HG02678 (cell line): Measurements from ENCODE around the gene GCAT.

ENCODE experiments used
- ATAC-seq: cut with Tn5 transposase; IDR thresholded peaks from one replicate; pipeline ENCODE4 v1.9.1; 2021; ENCODE audit warnings: mild to moderate bottlenecking, moderate library complexity; ENCODE audit not compliant: unreplicated experiment

The GCAT gene

DNA sequence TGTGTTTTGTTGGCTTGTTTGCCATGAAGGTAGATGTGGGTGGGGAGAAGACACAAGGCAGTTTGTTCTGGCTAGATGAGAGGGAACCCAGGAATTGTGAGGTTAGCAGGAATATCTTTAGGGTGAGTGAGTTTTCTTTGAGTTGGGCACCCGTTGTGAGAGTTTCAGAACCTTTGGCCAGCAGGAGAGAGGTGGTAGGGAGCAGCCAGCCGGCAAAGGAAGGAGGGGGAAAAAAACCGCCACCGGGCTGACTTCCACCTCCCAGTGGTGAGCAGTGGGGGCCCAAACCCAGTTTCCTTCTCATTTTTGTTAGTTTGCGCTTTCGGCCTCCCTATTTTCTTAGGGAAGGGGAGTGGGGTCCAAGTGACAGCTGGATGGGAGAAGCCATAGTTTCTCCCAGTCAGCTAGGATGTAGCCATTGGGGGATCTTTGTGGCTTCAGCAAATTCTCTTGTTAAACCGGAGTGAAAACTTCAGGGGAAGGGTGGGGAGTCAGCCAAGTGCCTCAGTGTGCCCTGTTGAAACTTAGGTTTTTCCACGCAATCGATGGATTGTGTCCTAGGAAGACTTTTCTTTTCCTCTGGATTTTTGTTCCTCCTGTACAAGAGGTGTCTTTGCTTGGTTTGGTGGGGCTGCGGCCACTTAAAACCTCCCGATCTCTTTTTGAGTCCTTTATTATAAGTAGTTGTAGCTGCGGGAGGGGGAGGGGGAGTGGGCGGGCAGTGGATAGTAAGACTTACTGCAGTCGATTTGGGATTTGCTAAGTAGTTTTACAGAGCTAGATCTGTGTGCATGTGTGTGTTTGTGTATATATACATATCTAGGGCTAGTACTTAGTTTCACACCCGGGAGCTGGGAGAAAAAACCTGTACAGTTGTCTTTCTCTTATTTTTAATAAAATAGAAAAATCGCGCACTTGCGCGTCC is 1.1 kb upstream of the GCAT start:
- no peak for ATAC-seq

DNA sequence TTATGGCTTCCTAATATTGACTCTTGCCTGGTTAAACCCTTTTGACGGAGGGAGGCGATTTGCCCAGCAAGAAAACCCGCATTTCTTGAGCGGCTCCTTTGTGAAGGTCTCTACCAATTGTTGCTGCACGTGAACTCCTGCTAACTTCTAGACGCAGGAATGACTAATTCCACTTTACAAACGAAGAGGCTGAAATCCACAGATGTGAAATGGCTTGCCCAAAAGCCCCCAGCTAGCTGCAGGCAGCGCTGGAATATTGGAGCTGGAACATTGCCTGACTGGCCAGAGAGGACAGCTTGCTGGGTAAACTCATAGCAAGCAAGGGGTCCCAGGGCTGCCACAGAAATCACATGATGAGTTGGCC is 542 bp downstream of the GCAT start:
- ATAC-seq, result no peak

DNA sequence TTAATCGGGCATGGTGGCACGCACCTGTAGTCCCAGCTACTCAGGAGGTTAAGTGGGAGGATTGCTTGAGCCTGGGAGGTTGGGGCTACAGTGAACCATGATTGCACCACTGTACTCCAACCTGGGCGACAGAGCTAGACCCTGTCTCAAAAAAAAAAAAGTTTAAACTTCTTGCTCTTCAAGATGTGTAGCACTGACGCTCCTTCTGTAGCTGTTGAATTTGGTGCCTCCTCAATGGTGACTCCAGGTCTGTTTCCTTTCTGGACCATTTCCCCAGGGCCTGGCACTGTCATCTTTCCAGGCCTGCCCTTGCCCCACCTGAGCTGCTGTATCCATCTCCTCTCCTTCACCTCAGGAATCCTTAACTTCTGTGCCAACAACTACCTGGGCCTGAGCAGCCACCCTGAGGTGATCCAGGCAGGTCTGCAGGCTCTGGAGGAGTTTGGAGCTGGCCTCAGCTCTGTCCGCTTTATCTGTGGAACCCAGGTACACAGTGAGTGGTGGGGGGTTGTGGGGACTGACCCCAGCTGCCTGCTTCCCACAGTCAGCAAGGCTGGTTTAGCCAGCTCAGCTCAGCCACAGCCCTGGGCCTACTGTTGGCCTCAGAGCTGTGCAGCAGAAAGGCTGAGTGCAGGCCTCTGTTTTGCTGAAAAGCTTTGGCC is 2.1 kb downstream of the GCAT start:
- no peak for ATAC-seq

DNA sequence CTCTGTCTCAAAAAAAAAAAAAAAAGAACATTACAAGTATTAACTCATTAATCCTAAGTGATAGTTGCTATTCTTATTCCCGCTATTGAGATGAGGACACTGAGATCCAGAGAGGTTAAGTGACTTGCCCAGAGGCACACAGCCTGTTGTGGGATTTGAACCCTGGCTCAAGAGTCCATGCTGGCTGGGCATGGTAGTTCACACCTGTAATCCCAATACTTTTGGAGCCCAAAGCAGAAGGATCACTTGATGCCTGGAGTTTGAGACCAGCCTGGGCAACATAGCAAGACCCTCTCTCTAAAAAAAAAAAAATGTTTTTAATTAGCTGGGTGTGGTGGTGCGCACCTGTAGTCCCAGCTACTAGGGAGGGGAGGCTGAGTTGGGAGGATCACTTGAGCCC is 4.1 kb downstream of the GCAT start:
- no peak for ATAC-seq

DNA sequence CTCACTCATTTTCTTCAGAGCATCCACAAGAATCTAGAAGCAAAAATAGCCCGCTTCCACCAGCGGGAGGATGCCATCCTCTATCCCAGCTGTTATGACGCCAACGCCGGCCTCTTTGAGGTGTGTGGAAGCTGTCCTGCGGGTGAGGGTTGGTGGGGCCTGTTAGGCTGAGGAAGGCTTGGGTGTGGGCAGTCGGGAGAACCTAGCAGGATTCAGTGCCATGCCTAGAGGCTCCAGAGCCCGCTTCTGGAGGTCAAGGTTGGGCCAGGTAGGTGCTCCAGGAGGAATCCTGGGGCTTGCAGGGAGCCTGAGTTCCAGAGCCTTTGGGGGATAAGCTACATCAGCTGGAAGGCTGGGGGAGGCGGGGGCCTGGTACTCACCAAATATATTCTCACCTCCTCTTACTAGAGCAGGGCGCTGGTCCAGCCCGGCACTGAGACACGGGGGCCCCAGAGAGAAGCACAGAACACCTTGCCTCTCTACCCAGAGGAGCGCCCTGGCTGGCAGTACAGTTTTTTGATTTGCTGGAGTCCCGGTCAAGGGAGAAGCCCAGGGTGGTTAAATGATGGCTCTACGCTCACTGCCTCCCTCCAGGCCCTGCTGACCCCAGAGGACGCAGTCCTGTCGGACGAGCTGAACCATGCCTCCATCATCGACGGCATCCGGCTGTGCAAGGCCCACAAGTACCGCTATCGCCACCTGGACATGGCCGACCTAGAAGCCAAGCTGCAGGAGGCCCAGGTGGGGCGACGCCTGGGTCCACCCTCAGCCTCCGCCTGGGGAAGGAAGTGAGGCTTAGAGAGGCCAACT is 5.3 kb downstream of the GCAT start:
- ATAC-seq, result no peak

DNA sequence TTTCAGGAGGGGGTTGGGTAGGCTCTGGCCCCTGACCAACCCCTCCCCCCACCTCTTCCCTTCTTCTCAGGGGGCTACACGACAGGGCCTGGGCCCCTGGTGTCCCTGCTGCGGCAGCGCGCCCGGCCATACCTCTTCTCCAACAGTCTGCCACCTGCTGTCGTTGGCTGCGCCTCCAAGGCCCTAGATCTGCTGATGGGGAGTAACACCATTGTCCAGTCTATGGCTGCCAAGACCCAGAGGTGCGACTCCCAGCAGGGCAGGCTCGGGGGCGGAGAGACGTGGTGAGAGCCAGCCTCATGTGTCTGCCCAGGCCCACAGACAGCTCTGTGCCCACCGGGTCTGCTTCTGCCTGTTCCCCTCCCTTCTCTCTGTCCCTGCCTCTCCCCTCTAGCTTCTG is 7.9 kb downstream of the GCAT start:
- no peak for ATAC-seq

DNA sequence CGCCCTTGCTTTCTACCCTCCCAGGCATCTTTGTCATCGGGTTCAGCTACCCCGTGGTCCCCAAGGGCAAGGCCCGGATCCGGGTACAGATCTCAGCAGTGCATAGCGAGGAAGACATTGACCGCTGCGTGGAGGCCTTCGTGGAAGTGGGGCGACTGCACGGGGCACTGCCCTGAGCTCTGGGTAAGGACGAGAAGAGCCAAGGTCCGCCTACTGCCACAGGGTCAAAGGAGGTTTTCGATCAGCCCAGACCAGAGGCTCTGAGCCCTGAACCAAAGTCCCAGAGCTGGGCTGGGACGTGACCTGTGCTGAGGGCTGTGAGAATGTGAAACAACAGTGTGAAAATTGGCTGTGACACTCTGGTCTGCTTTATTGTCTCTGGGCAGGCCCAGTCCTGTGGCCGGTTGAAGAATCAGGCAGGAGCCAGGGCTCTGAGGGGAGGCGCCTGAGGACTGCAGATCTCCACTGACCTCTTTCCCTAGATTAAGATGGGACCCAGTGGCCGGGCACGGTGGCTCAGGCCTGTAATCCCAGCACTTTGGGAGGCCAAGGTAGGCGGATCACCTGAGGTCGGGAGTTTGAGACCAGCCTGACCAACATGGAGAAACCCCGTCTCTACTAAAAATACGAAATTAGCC is 8.9 kb downstream of the GCAT start:
- ATAC-seq, result no peak

DNA sequence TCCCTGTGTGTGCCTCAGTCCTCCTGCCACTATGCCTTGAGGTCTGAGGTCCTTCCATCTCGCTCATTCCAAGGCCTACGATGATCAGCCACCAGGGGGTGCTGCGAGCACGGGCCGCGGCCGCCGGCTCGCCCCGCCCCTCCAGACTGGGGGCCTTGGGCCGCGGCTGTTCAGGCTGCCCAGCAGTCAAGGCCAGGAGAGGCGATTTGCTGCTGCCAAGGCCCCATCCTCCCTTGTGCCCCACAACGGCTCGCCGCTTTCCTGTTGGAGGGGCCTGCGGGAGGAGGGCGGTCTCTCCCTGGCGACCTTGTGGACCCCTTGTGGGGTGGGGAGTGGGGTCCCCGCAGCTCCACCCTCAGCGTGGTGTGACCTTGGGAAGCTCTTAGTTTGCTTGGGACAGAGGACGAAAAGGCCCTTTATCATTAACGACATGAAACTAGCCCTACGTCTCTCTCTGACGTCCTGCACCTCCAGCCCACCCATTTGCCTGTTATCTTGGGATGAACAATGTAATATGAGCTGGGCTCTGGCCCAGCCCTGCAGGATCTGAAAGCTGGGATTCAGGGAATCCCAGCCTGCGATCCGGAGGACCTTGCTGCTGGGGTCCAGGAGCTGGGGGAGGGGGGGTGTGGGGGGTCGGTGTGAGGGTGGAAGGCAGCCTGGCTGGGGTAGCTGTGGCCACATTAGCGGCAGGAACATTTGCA is 10.1 kb downstream of the GCAT start:
- ATAC-seq, result no peak

DNA sequence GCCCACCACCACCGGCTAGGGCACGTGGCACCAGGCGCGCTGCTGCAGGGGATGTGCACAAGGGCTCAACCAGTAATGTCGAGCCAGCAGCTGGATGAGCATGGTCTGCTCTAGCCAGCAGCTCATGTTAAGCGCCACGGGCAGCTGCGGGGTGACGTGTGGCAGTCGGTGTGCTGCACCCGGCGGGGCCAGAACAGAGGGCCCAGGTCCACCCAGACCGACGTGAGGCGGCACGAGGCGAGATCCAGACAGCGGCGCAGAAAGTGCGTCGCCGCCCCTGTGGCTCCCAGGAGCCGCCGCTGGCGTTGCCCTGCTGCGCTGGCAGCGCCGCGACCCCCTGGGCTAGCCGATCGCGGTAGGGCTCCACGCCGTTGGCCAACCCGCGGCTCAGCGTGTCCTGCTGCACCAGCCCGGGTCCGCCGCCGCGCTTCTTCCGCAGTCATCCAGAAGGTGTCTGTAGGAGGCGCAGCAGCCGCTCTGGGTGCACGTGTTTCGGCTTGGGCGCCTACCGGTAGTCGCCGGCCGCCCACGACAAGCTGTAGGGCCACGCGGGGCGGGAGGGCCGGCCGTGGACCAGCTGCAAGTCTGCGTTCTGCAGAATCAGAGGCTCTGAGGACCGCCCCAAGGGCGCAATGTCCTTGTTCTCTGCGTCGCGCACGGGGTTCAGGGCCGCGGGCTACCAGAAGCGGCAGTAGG is 10.8 kb downstream of the GCAT start:
- ATAC-seq, result no peak

DNA sequence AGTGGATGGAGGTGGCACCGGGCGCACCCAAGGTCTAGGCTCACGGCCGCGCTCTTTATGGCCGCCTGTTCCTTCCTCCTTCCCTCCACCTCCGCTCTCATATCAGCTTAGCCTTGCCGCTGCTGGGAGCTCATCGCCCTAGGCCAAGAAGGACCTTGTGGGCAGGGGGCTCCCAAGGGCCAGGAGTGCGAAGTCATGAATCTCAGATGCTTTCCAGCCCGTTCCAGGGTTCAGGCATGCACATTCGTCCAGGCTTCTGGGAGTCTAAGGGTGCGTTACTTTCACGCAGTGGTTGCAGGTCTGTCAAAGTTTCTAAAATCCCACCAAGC is 11.3 kb downstream of the GCAT start:
- ATAC-seq, result no peak

DNA sequence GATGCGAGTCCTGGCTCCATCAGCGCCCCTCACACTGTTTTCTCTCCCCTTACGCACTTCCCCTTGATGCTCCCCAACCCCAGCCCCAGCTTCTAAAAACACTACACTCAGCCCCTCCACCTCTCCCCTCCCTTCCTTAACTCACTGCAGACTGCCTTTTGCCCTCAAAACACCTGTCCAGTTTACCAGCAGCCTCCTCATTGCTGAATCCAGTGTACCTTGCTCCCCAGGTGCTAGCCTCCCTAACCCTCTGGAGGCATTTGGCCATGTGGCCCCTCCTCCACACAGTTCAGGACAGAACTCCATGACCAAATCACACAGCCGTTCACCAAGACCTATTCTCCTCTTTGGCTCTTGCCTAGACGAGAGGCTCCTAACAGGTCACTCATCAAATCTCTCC is 12.6 kb downstream of the GCAT start:
- ATAC-seq, result no peak

DNA sequence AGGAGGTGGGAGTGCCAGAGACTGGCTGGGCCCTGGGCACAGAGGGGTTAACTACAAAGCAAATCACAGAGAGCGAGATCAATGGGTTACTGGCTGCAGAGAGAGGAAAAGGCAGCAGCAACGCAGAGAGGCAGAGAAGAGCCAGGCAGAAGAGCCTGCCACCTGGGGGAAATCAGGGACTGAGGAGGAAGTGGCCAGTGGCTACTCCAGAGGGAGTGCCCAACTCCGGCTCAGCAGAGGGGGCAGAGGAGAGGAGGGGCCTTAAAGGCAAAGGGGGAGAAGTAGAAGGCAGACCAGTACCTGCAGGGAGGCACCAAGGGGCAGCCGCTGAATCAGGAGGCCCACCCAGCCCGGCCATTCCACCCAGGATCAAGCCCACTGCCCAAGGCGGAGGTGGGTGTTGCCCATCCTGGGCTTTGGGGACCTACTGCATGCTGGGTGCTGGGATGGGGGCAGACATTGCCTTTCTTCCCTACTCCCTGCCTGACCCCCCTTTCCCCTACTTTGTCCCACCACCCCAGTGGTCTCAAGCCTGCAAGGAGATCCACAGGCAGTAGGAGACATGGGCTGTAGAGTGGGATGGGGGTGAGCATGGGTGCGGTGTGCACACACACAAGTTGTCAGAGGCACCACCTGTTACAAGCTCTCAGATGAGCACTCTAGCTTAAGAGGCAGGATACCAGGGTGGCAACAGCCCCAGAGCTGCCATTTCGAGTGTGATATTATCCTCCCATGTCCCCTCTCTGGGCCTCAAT is 14.5 kb downstream of the GCAT start:
- no peak for ATAC-seq

DNA sequence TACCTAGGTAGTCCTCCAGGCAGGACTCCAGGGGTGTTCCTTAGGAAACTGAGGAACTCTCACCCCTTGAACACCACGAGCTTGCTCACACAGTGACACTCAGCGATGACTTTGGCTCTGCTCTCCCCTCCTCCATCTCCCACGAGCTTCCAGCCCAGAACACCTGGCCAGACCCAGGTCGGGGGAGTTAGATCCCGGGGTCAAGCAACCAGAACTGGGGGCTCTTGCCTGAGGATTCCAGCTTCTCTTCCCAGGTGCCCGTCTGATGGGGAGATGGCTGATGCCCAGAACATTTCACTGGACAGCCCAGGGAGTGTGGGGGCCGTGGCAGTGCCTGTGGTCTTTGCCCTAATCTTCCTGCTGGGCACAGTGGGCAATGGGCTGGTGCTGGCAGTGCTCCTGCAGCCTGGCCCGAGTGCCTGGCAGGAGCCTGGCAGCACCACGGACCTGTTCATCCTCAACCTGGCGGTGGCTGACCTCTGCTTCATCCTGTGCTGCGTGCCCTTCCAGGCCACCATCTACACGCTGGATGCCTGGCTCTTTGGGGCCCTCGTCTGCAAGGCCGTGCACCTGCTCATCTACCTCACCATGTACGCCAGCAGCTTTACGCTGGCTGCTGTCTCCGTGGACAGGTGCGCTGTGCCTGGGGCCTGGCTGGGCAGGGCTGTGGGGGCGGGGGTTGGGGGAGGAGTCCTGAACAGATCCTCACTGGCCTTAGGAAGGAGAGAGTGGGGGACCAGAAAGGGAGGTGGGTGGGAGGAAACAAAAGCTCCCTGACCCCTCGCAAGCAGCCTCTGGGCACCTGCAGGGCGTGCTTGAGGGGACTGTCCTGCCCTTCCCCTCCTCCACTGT is 15.6 kb downstream of the GCAT start, which contains the start of gene GALR3:
GALR3 (plus strand) TSS at position 249 of the 852 bp plus-strand sequence; CDS start at position 274, 25 bp downstream.
- no peak for ATAC-seq

DNA sequence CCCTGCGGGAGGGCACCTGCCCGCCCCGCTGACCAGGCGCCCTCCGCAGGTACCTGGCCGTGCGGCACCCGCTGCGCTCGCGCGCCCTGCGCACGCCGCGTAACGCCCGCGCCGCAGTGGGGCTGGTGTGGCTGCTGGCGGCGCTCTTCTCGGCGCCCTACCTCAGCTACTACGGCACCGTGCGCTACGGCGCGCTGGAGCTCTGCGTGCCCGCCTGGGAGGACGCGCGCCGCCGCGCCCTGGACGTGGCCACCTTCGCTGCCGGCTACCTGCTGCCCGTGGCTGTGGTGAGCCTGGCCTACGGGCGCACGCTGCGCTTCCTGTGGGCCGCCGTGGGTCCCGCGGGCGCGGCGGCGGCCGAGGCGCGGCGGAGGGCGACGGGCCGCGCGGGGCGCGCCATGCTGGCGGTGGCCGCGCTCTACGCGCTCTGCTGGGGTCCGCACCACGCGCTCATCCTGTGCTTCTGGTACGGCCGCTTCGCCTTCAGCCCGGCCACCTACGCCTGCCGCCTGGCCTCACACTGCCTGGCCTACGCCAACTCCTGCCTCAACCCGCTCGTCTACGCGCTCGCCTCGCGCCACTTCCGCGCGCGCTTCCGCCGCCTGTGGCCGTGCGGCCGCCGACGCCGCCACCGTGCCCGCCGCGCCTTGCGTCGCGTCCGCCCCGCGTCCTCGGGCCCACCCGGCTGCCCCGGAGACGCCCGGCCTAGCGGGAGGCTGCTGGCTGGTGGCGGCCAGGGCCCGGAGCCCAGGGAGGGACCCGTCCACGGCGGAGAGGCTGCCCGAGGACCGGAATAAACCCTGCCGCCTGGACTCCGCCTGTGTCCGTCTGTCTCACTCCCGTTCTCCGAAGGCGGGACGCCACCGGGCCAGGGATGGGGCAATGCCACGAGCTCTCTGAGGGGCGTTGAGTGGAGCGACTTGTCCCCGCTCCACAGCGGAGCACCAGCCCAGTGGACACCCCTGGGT is 17.2 kb downstream of the GCAT start:
- ATAC-seq, result no peak

DNA sequence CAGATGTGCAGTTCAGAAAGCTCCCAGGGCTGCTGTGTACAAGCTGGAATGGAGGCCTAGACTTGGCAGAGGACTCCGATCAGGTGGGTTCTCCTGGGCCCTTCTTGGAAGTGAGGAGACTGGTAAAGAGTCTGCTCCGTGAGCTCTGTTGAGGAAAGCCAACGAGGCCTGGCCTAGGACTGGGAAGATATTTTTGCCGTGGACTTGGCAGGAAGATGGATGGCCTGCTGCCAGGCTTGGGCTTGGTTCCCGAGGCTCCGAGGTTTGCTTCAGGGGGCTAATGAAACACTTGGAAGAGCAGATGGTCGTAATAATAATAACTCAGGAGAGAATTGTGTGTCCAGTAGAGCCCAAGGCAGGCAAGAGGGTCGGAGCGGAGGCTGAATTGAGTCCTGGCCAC is 19.3 kb downstream of the GCAT start:
- no peak for ATAC-seq

DNA sequence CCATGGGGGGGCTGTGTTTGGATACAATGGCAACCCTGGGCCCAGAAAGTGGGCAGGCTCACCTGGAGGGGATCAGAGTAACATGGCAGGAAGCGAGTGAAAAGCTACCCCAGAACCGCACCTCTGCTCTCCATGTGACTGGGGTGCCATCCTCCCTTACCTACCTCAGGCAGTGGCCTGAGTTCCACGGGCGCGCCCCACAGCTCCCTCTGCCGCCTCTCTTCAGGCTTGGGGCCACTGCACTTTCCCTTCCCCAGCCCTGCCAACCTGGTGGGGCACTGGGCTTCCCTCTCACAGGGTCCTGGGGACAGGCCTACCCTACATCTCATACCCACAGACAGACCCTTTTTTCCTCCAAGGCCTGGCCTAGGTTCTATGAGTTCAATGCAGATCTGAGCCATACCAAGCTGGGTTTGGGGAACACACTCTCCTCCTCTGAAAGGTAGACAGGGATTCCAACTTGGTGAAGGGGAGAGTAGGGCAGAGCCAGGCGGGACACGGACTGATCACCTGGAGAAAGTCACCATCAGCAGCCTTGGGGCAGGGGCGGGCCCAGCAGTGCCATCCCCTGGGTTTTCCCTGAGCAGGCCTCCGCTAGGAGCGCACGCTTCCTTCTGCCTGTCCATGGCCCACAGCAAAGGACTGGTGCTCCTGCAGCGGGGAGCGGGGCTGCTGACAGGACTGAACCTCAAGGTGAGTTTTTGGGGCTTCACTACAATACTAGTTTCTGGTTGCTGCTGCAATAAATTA is 22.5 kb downstream of the GCAT start:
- ATAC-seq, result no peak
